K562 (cell line): ENCODE data around the gene WDR70. TPM values are rescaled to one million over a fixed set of nuclear protein-coding genes. Genes with fewer than 3 reads are reported as not detected.

Experiments used
- ATAC-seq: fragments of 200-7000 bp; cut with Tn5 transposase; 3 replicates; pipeline ENCODE4 v1.9.1; 2020; ENCODE audit warnings: moderate library complexity
- BruUV-seq: library from RNA; stranded (reverse); fragments of 400-500 nt; replicated peaks from 2 replicates; lab custom pipeline; 2021; lab: Mats Ljungman, UMichigan
- CTCF ChIA-PET: fragments of 300-600 bp; formaldehyde crosslinking; extraction: SDS; loops from one replicate; lab custom pipeline; 2021; ENCODE audit warnings: low intra/inter-chr PET ratio; lab: Yijun Ruan, JAX
- POLR2A ChIA-PET: fragments of 300-600, 350-650 bp; sonication (Branson Sonifier 250); formaldehyde crosslinking; extraction: SDS; loops from one replicate; lab custom pipeline; 2021; ENCODE audit warnings: antibody characterized with exemption, inconsistent platforms; lab: Yijun Ruan, JAX
- DNase-seq, 4 experiments: peaks; one replicate each; pipeline versions ENCODE4 v3.0.0 to v3.0.0-alpha.2; 2011 to 2018; ENCODE audit warnings: low spot score in 3 of 4, mixed read lengths in 3 of 4; ENCODE audit errors: extremely low read depth in 1 of 4
- FAIRE-seq: peaks from 2 replicates; lab custom pipeline; 2011; peaks lifted over from hg19 to GRCh38; lab: Jason Lieb, UNC
- H2AFZ ChIP-seq: 2 replicates; pipeline ENCODE4 v1.6.0; 2011; ENCODE audit warnings: low read depth, low read length, control low read depth, inconsistent platforms
- H3K27ac ChIP-seq: fragments of 200-600 bp; 3 replicates; pipeline ENCODE4 v1.8.0; 2011; ENCODE audit warnings: low read depth, mild to moderate bottlenecking, control low read depth, inconsistent platforms, low read length, moderate library complexity, mixed read lengths; ENCODE audit errors: extremely low read depth
- H3K27me3 ChIP-seq, 2 experiments: fragments of 300-600 bp in 1 of 2; 2 replicates in 1 of 2; 3 replicates in 1 of 2; pipeline versions ENCODE4 v1.6.0 to v1.8.0; 2011; ENCODE audit warnings: inconsistent platforms in 2 of 2, low read length in 2 of 2, mild to moderate bottlenecking in 1 of 2, mixed read lengths in 1 of 2, moderate library complexity in 1 of 2; ENCODE audit not compliant: control insufficient read depth in 2 of 2, insufficient read depth in 2 of 2
- H3K36me3 ChIP-seq: fragments of 300-600 bp; 3 replicates; pipeline ENCODE4 v1.8.0; 2011; ENCODE audit warnings: mild to moderate bottlenecking, low read length, inconsistent platforms; ENCODE audit not compliant: control insufficient read depth, insufficient read depth
- H3K4me1 ChIP-seq, 2 experiments: fragments of 200-600 bp in 1 of 2; replicated peaks in 1 of 2; 2 replicates in 1 of 2; 3 replicates in 1 of 2; pipeline versions ENCODE4 v1.5.1 to v1.8.0; 2011; ENCODE audit warnings: inconsistent platforms in 2 of 2, low read length in 2 of 2, mild to moderate bottlenecking in 1 of 2, mixed read lengths in 1 of 2, moderate library complexity in 1 of 2; ENCODE audit not compliant: control insufficient read depth in 2 of 2, insufficient read depth in 2 of 2
- H3K4me2 ChIP-seq: 2 replicates; pipeline ENCODE4 v1.6.1; 2011; ENCODE audit warnings: low read length, control low read depth, inconsistent platforms, mixed read lengths; ENCODE audit not compliant: insufficient read depth
- H3K4me3 ChIP-seq: fragments of 200-600 bp; sonication (generic), shearing (Covaris generic); 2 replicates; pipeline ENCODE4 v1.5.1; 2016; ENCODE audit warnings: control low read depth, inconsistent platforms
- H3K79me2 ChIP-seq: fragments of 200-600 bp; 3 replicates; pipeline ENCODE4 v1.8.0; 2011; ENCODE audit warnings: low read length, inconsistent platforms; ENCODE audit not compliant: control insufficient read depth, insufficient read depth
- H3K9ac ChIP-seq, 2 experiments: 2 replicates each; pipeline versions ENCODE4 v1.6.0 to v1.6.1; 2011; ENCODE audit warnings: low read depth in 2 of 2, low read length in 2 of 2, control low read depth in 1 of 2, inconsistent platforms in 1 of 2, mild to moderate bottlenecking in 1 of 2, mixed read lengths in 1 of 2; ENCODE audit not compliant: insufficient read depth in 1 of 2
- H3K9me1 ChIP-seq: one replicate; pipeline ENCODE4 v1.6.0; 2011; ENCODE audit warnings: inconsistent platforms, mild to moderate bottlenecking, low read length, moderate library complexity; ENCODE audit not compliant: control insufficient read depth, insufficient read depth
- H3K9me3 ChIP-seq: replicated peaks from 2 replicates; pipeline ENCODE4 v1.5.1; 2011; ENCODE audit warnings: low read depth, low read length, inconsistent platforms; ENCODE audit not compliant: control insufficient read depth, insufficient read depth
- H4K20me1 ChIP-seq: replicated peaks from 2 replicates; pipeline ENCODE4 v1.6.1; 2011; ENCODE audit warnings: low read length, inconsistent platforms, mixed read lengths; ENCODE audit not compliant: control insufficient read depth, insufficient read depth
- FOS ChIP-seq: IDR thresholded peaks from 3 replicates; pipeline ENCODE4 v1.6.1; 2011; ENCODE audit not compliant: insufficient read length; ENCODE audit errors: extremely low read depth
- MLX ChIP-seq, 2 experiments: fragments of 450-650 bp in 1 of 2; sonication (generic) in 1 of 2; formaldehyde crosslinking; conservative IDR thresholded peaks; 2 replicates each; pipeline versions ENCODE4 v1.4.0 to v1.8.1; 2020 to 2022; ENCODE audit warnings: mild to moderate bottlenecking in 1 of 2, missing genetic modification reagents in 1 of 2
- SAP30 ChIP-seq: fragments of 200-600 bp; sonication (generic); IDR thresholded peaks from 2 replicates; pipeline ENCODE4 v1.6.1; 2012; ENCODE audit warnings: borderline replicate concordance, low read depth, mild to moderate bottlenecking, moderate library complexity, low read length, control low read depth, inconsistent platforms; ENCODE audit not compliant: insufficient read depth, poor library complexity, severe bottlenecking
- in situ Hi-C: fragments of 300-500 bp; cut with MboI; formaldehyde crosslinking; loops from 4 replicates; pipeline ENCODE4 v1.15.0; 2018; ENCODE audit warnings: inconsistent platforms, mixed read lengths
- intact Hi-C: fragments of 100-400 bp; cut with micrococcal nuclease; formaldehyde crosslinking; loops from 2 replicates; pipeline ENCODE4 v1.14.2; 2022
- polyA plus RNA-seq, 8 experiments: library from polyadenylated mRNA; depleted of rRNA in 4 of 8; stranded (reverse) in 5 of 8; unstranded in 3 of 8; fragments of >200 nt; fragmentation: Nextera tagmentation in 2 of 8; fragmentation: Illumina TruSeq in 1 of 8; extraction: Ambion mirVana in 2 of 8; extraction: Trizol in 1 of 8; gene quantifications; 2 replicates each; pipeline versions ENCODE4 v1.2.1 to v1.2.3, GENCODE V29; 2011 to 2014; ENCODE audit warnings: inconsistent platforms in 1 of 8, missing spikeins in 1 of 8
- total RNA-seq, 7 experiments: library from RNA; depleted of rRNA in 6 of 7; stranded (reverse); fragments of >200 nt in 6 of 7; fragmentation: Illumina TruSeq in 2 of 7; extraction: Trizol in 2 of 7; gene quantifications; 2 replicates each; pipeline versions ENCODE4 v1.2.1 to v1.2.3, GENCODE V29; 2011 to 2021; ENCODE audit warnings: low replicate concordance in 1 of 7

WDR70 gene
- total and polyA plus RNA-seq, 9 of the 15 experiments (the other 6 are each of a cell fraction or from before 2014, with no cell fraction given), result 16.8 to 46.6 (median 38.8) TPM

GRCh38 chr5:37740331-37741066 is 361.4 kb downstream of the WDR70 start:
- intact Hi-C loops, result no loop called here
- no peaks in the 10 kb centered on the region for H3K27me3 ChIP-seq
- no peaks in the 10 kb centered on the region for H3K9me3 ChIP-seq
- no peaks in the 10 kb centered on the region for H3K36me3 ChIP-seq
- H2AFZ ChIP-seq, result no peak overlapping the region
- no peaks in the 10 kb centered on the region for H3K9me1 ChIP-seq
- in situ Hi-C loops, result no loop called here
- ATAC-seq (no peak), FAIRE-seq (no peak), DNase-seq (no peak)
- H3K9ac ChIP-seq, result no peak overlapping the region
- CTCF ChIA-PET, result no interaction called here
- BruUV-seq, result no TSS peak
- H3K79me2 ChIP-seq, result no peaks in the 10 kb centered on the region
- H3K4me2 ChIP-seq, result no peak overlapping the region
- POLR2A ChIA-PET, result interaction anchor here (1.0 kb wide), 2 partner anchors 14 to 18 kb away, joined by 3 read pairs; no protein-coding TSS in a partner anchor
- H3K4me3 ChIP-seq, result no peak overlapping the region
- TF ChIP-seq SAP30 (no peak), FOS (no peak)
- no peak overlapping the region for H3K27ac ChIP-seq
- H3K4me1 ChIP-seq, result no peaks in the 10 kb centered on the region; a peak in 1 of 5 replicates
- no peaks in the 10 kb centered on the region for H4K20me1 ChIP-seq

GRCh38 chr5:37742111-37742510 is 363.0 kb downstream of the WDR70 start:
- no peaks in the 10 kb centered on the region for H4K20me1 ChIP-seq
- no peak for TF ChIP-seq MLX (CRISPR knock-in tag; conservative IDR thresholded peaks at IDR 0.05)
- no peak overlapping the region for H3K4me2 ChIP-seq
- ChIA-PET POLR2A (no interaction called here), CTCF (no interaction called here)
- no peak overlapping the region for H3K4me3 ChIP-seq
- no peak overlapping the region for H2AFZ ChIP-seq
- in situ Hi-C loops (no loop called here), intact Hi-C loops (no loop called here)
- ATAC-seq (no peak), FAIRE-seq (no peak), DNase-seq (no peak)
- H3K4me1 ChIP-seq, result no peaks in the 10 kb centered on the region; a peak in 1 of 5 replicates
- no TSS peak for BruUV-seq
- H3K9me3 ChIP-seq, result no peaks in the 10 kb centered on the region
- H3K9ac ChIP-seq, result no peak overlapping the region
- H3K79me2 ChIP-seq, result no peaks in the 10 kb centered on the region
- no peak overlapping the region for H3K27ac ChIP-seq
- no peaks in the 10 kb centered on the region for H3K27me3 ChIP-seq
- H3K36me3 ChIP-seq, result no peaks in the 10 kb centered on the region
- no peaks in the 10 kb centered on the region for H3K9me1 ChIP-seq
